MM.1S (cell line): Measurements from ENCODE around the gene BRF1.

Experiments used
- CTCF ChIP-seq: fragments of 300-600 bp; sonication (generic); IDR thresholded peaks from 2 replicates; pipeline ENCODE4 v1.5.1; 2016; ENCODE audit warnings: antibody characterized with exemption, low read length, mixed read lengths
- EZH2 ChIP-seq: fragments of 300-600 bp; sonication (generic); optimal IDR thresholded peaks from 2 replicates; pipeline ENCODE3; 2017; ENCODE audit warnings: low read depth, mild to moderate bottlenecking, antibody characterized with exemption, low read length, mixed read lengths

- TF ChIP-seq CTCF (no peak), EZH2 (no peak)
These were observed 17.8 kb downstream of the BRF1 start for GRCh38 chr14:105283028-105283427.
